SK-MEL-5 (cell line): Measurements from ENCODE around the gene SCN10A. TPM values are rescaled to one million over a fixed set of nuclear protein-coding genes. Genes with fewer than 3 reads are reported as not detected.

Experiments
- DNase-seq: peaks from one replicate; pipeline ENCODE4 v3.0.0-alpha.2; 2016; ENCODE audit warnings: low read depth, low spot score
- in situ Hi-C: cut with HindIII; loops from 2 replicates; pipeline ENCODE4 v1.10.0; 2016; ENCODE audit warnings: low sequenced_read_pairs, high pct_unique_total_duplicates, low pct_unique_long_range_greater_than_20kb
- total RNA-seq: library from RNA; depleted of rRNA; stranded (reverse); fragments of >200 nt; shearing (Covaris generic); gene quantifications from 2 replicates; pipeline ENCODE4 v1.2.3, GENCODE V29; 2014

SCN10A gene
- total RNA-seq, 1 experiment from 2014 or later, result not detected

- in situ Hi-C loops, result no loop called here
- DNase-seq, result no peak
Measured at GRCh38 chr3:38690185-38690584, 125.8 kb downstream of the SCN10A start.

GRCh38 chr3:38689774-38690173, 126.2 kb downstream of the SCN10A start:
- in situ Hi-C loops, result no loop called here

GRCh38 chr3:38689346-38689745, 126.7 kb downstream of the SCN10A start:
- no peak for DNase-seq
- in situ Hi-C loops, result no loop called here

More at GRCh38 chr3:38689774-38690173, 126.2 kb downstream of the SCN10A start:
- DNase-seq, result no peak

GRCh38 chr3:38687321-38687720, 128.7 kb downstream of the SCN10A start:
- DNase-seq, result no peak
- in situ Hi-C loops, result no loop called here

- in situ Hi-C loops, result no loop called here
Measured at GRCh38 chr3:38684546-38684945, 131.5 kb downstream of the SCN10A start.

GRCh38 chr3:38669668-38670067, 146.3 kb downstream of the SCN10A start:
- no peak for DNase-seq
- in situ Hi-C loops, result loop anchor here (25.0 kb wide), 1 partner anchor 157 kb away; no protein-coding TSS in a partner anchor

More at GRCh38 chr3:38684546-38684945, 131.5 kb downstream of the SCN10A start:
- no peak for DNase-seq

- in situ Hi-C loops, result loop anchor here (25.0 kb wide), 1 partner anchor 150 kb away; no protein-coding TSS in a partner anchor
- peak; percentile 77 for DNase-seq
Measured at GRCh38 chr3:38662544-38662943, 153.5 kb downstream of the SCN10A start.

- in situ Hi-C loops, result loop anchor here (25.0 kb wide), 1 partner anchor 147 kb away; no protein-coding TSS in a partner anchor
Measured at GRCh38 chr3:38658841-38659240, 157.2 kb downstream of the SCN10A start.

GRCh38 chr3:38657369-38657768, 158.6 kb downstream of the SCN10A start:
- in situ Hi-C loops, result loop anchor here (25.0 kb wide), 1 partner anchor 145 kb away; no protein-coding TSS in a partner anchor
- DNase-seq, result no peak

More at GRCh38 chr3:38658841-38659240, 157.2 kb downstream of the SCN10A start:
- no peak for DNase-seq

- in situ Hi-C loops, result loop anchor here (25.0 kb wide), 1 partner anchor 144 kb away; no protein-coding TSS in a partner anchor
- DNase-seq, result peak; percentile 81
Measured at GRCh38 chr3:38655708-38656300, 160.2 kb downstream of the SCN10A start.

- in situ Hi-C loops, result loop anchor here (25.0 kb wide), 1 partner anchor 142 kb away; no protein-coding TSS in a partner anchor
- DNase-seq, result no peak
Measured at GRCh38 chr3:38653685-38654537, 162.1 kb downstream of the SCN10A start.

GRCh38 chr3:38652934-38653333, 163.1 kb downstream of the SCN10A start:
- no peak for DNase-seq
- in situ Hi-C loops, result loop anchor here (25.0 kb wide), 1 partner anchor 141 kb away; no protein-coding TSS in a partner anchor

- in situ Hi-C loops, result loop anchor here (25.0 kb wide), 1 partner anchor 139 kb away; no protein-coding TSS in a partner anchor
Measured at GRCh38 chr3:38651153-38651789, 164.7 kb downstream of the SCN10A start.

GRCh38 chr3:38650248-38650951, 165.6 kb downstream of the SCN10A start:
- in situ Hi-C loops, result loop anchor here (25.0 kb wide), 1 partner anchor 138 kb away; no protein-coding TSS in a partner anchor
- DNase-seq, result no peak

More at GRCh38 chr3:38651153-38651789, 164.7 kb downstream of the SCN10A start:
- peak; percentile 77 for DNase-seq

- in situ Hi-C loops, result loop anchor here (25.0 kb wide), 1 partner anchor 137 kb away; no protein-coding TSS in a partner anchor
- no peak for DNase-seq
Measured at GRCh38 chr3:38649500-38650247, 166.3 kb downstream of the SCN10A start, which contains the start of gene SCN5A. TSS of gene SCN5A (minus strand) at chr3:38649687. CDS start at chr3:38633307, 16,380 bp downstream.
